ENCODE results near the gene ATG7.

DNA sequence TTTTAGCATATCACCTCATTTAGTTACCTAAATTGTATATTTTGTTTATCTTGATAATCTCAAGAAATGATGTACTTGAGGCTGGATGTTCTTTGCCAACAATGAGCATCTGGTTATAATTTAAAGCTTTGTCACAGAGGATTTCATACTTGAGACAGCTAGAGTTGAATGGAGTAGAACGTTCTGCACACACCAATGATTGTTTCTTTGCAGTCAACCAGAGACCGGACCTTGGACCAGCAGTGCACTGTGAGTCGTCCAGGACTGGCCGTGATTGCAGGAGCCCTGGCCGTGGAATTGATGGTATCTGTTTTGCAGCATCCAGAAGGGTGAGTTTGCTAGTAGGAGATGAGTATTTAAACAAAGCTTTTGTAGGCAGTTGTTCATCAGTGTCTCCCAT, 90.4 kb downstream of the ATG7 start:
- TF ChIP-seq, protein P1, sequence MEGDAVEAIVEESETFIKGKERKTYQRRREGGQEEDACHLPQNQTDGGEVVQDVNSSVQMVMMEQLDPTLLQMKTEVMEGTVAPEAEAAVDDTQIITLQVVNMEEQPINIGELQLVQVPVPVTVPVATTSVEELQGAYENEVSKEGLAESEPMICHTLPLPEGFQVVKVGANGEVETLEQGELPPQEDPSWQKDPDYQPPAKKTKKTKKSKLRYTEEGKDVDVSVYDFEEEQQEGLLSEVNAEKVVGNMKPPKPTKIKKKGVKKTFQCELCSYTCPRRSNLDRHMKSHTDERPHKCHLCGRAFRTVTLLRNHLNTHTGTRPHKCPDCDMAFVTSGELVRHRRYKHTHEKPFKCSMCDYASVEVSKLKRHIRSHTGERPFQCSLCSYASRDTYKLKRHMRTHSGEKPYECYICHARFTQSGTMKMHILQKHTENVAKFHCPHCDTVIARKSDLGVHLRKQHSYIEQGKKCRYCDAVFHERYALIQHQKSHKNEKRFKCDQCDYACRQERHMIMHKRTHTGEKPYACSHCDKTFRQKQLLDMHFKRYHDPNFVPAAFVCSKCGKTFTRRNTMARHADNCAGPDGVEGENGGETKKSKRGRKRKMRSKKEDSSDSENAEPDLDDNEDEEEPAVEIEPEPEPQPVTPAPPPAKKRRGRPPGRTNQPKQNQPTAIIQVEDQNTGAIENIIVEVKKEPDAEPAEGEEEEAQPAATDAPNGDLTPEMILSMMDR (IDR thresholded peaks at IDR 0.05; ENCODE audit: insufficient read depth, low read length, poor library complexity, severe bottlenecking) = no peak
- TF ChIP-seq EZH2phosphoT487 (conservative IDR thresholded peaks at IDR 0.05; ENCODE audit: low read length) = no peak

Data from SU-DHL-6 (cell line).